Measurements from ENCODE around the gene INAFM2. TPM values are rescaled to one million over a fixed set of nuclear protein-coding genes. Genes with fewer than 3 reads are reported as not detected.

Gene INAFM2
- polyA plus RNA-seq, 2 of the 4 experiments (the other 2 are of a cell fraction) = 2.8 to 3.8 TPM

GRCh38 chr15:40347559-40348473, 24.3 kb downstream of the INAFM2 start:
- ATAC-seq = no peak
- TF ChIP-seq RNF2 (IDR thresholded peaks at IDR 0.05; ENCODE audit: borderline replicate concordance, low read depth) = no peak
- TF ChIP-seq HOXA7 (CRISPR knock-in tag; IDR thresholded peaks at IDR 0.05) = no peak
- TF ChIP-seq POLR2AphosphoS2 (conservative IDR thresholded peaks at IDR 0.05; ENCODE audit: low read length) = no peak
- no peak for TF ChIP-seq RARB (CRISPR knock-in tag; IDR thresholded peaks at IDR 0.05)
- TF ChIP-seq EHMT2 (IDR thresholded peaks at IDR 0.05; ENCODE audit: low read depth) = no peak
- TF ChIP-seq PBX3 (IDR thresholded peaks at IDR 0.05) = no peak
- no peak for TF ChIP-seq POLR2A (IDR thresholded peaks at IDR 0.05; ENCODE audit: low read length)
- TF ChIP-seq FOXS1 (CRISPR knock-in tag; IDR thresholded peaks at IDR 0.05) = no peak
- peaks cover 30% of the 10 kb centered on the region; the same call in 2 of the 3 replicates for H3K4me1 ChIP-seq
- DNase-seq (ENCODE audit: low read depth in 1 of 2, low spot score in 1 of 2) = no peak
- WGBS (ENCODE audit: missing lambda C conversion rate) = 86% methylated on average over 6 of the region's 11 CpGs
- H3K27ac ChIP-seq = no peak overlapping the region
- H3K4me3 ChIP-seq = no peak overlapping the region
- ChIA-PET CTCF (interaction anchor here (1.1 to 10.2 kb wide), 5 partner anchors 10 to 92 kb away, joined by 3 to 135 read pairs (median 7); no protein-coding TSS in a partner anchor), POLR2A (no interaction called here)
- no peak overlapping the region for H3K4me2 ChIP-seq
- FAIRE-seq = no peak
- H3K9me3 ChIP-seq = no peaks in the 10 kb centered on the region

- no peak overlapping the region for H3K4me2 ChIP-seq
- no peak overlapping the region for H3K27ac ChIP-seq
- H3K4me3 ChIP-seq = no peak overlapping the region
- ATAC-seq (no peak), FAIRE-seq (no peak), DNase-seq (ENCODE audit: low read depth in 1 of 2, low spot score in 1 of 2) (no peak)
- H3K4me1 ChIP-seq = peaks cover 23% of the 10 kb centered on the region; the same call in 2 of the 3 replicates
- TF ChIP-seq HMGXB4 (CRISPR knock-in tag; IDR thresholded peaks at IDR 0.05; ENCODE audit: borderline replicate concordance) = no peak
- no peak for TF ChIP-seq HDAC2 (IDR thresholded peaks at IDR 0.05)
- H3K9me3 ChIP-seq = no peaks in the 10 kb centered on the region
- ChIA-PET CTCF (interaction anchor here (0.6 to 4.3 kb wide), 6 partner anchors 19 to 91 kb away, joined by 3 to 16 read pairs (median 3); partner anchors contain the start of gene ANKRD63), POLR2A (no interaction called here)
- WGBS (ENCODE audit: missing lambda C conversion rate) = 83% methylated on average over 4 of the region's 5 CpGs
Measured at GRCh38 chr15:40348474-40348870, 25.0 kb downstream of the INAFM2 start.

GRCh38 chr15:40349163-40349562, 25.7 kb downstream of the INAFM2 start:
- FAIRE-seq = no peak
- no peak overlapping the region for H3K27ac ChIP-seq

More at GRCh38 chr15:40349163-40349562, 25.7 kb downstream of the INAFM2 start:
- ChIA-PET POLR2A (no interaction called here), CTCF (interaction anchor here (0.6 to 7.0 kb wide), 5 partner anchors 10 to 73 kb away, joined by 3 to 49 read pairs (median 7); partner anchors contain the start of gene CCDC9B)
- DNase-seq (ENCODE audit: low read depth in 1 of 2, low spot score in 1 of 2) = no peak
- no peaks in the 10 kb centered on the region for H3K9me3 ChIP-seq
- H3K4me3 ChIP-seq = no peak overlapping the region
- H3K4me1 ChIP-seq = peaks cover 19% of the 10 kb centered on the region; the same call in 2 of the 3 replicates
- TF ChIP-seq USF2 (IDR thresholded peaks at IDR 0.05) = no peak
- no peak for TF ChIP-seq HDAC2 (IDR thresholded peaks at IDR 0.05)
- TF ChIP-seq PBX3 (IDR thresholded peaks at IDR 0.05) = no peak
- no peak for TF ChIP-seq KDM1A (IDR thresholded peaks at IDR 0.05; ENCODE audit: low read depth)
- TF ChIP-seq SREBF2 (IDR thresholded peaks at IDR 0.05) = no peak
- no peak for TF ChIP-seq RARB (CRISPR knock-in tag; IDR thresholded peaks at IDR 0.05)
- TF ChIP-seq CHD2 (IDR thresholded peaks at IDR 0.05; ENCODE audit: low read length, partially characterized antibody) = no peak
- no peak for TF ChIP-seq RCOR1 (IDR thresholded peaks at IDR 0.05; ENCODE audit: low read depth, low read length)
- TF ChIP-seq HES2 (IDR thresholded peaks at IDR 0.05) = no peak
- no peak for TF ChIP-seq NPAS2 (CRISPR knock-in tag; IDR thresholded peaks at IDR 0.05; ENCODE audit: borderline replicate concordance)
- no peak for TF ChIP-seq NR3C1 (IDR thresholded peaks at IDR 0.05)
- TF ChIP-seq ZC3H11A (IDR thresholded peaks at IDR 0.05) = no peak
- TF ChIP-seq E2F6 (IDR thresholded peaks at IDR 0.05; ENCODE audit: borderline replicate concordance, low read depth) = no peak
- no peak for TF ChIP-seq NFE2L2 (conservative IDR thresholded peaks at IDR 0.05; ENCODE audit: low read length)
- TF ChIP-seq ZNF302 (CRISPR knock-in tag; IDR thresholded peaks at IDR 0.05) = no peak
- TF ChIP-seq RNF2 (IDR thresholded peaks at IDR 0.05; ENCODE audit: borderline replicate concordance, low read depth) = no peak
- no peak for TF ChIP-seq POLR2AphosphoS2 (conservative IDR thresholded peaks at IDR 0.05; ENCODE audit: low read length)
- no peak for TF ChIP-seq JUN (IDR thresholded peaks at IDR 0.05)
- no peak for TF ChIP-seq JUNB (IDR thresholded peaks at IDR 0.05)
- TF ChIP-seq ELK1 (IDR thresholded peaks at IDR 0.05; ENCODE audit: low read depth, low read length) = no peak
- 73% methylated on average over 5 of the region's 5 CpGs for WGBS (ENCODE audit: missing lambda C conversion rate)
- no peak overlapping the region for H3K4me2 ChIP-seq
- no peak for ATAC-seq
